OCI-LY1 (cell line): ENCODE measurements around the gene TBC1D4.

ENCODE experiments used
- H2AFZ ChIP-seq: fragments of 200-600 bp; sonication (generic), shearing (Covaris generic); 2 replicates; pipeline ENCODE4 v1.6.0; 2014; ENCODE audit warnings: antibody characterized with exemption, mild to moderate bottlenecking, low read length
- H3F3A ChIP-seq: fragments of 200-600 bp; sonication (generic), shearing (Covaris generic); 2 replicates; pipeline ENCODE4 v1.6.0; 2014; ENCODE audit warnings: mild to moderate bottlenecking, antibody characterized with exemption, low read length, moderate library complexity; ENCODE audit not compliant: insufficient read depth
- H3K27ac ChIP-seq: fragments of 200-600 bp; sonication (generic); 2 replicates; pipeline ENCODE4 v1.5.1; 2014; ENCODE audit warnings: low read length, mixed run types, mild to moderate bottlenecking, low read depth; ENCODE audit not compliant: poor library complexity, severe bottlenecking
- H3K27me3 ChIP-seq: fragments of 200-600 bp; sonication (generic); 2 replicates; pipeline ENCODE4 v1.6.0; 2014; ENCODE audit warnings: antibody characterized with exemption, mild to moderate bottlenecking, low read length, moderate library complexity; ENCODE audit not compliant: insufficient read depth
- H3K36me3 ChIP-seq: fragments of 200-600 bp; sonication (generic); 2 replicates; pipeline ENCODE4 v1.6.1; 2014; ENCODE audit warnings: mild to moderate bottlenecking, antibody characterized with exemption, low read length, moderate library complexity, mixed read lengths; ENCODE audit not compliant: insufficient read depth
- H3K4me1 ChIP-seq: fragments of 200-600 bp; sonication (generic); 2 replicates; pipeline ENCODE4 v1.5.1; 2014; ENCODE audit warnings: mild to moderate bottlenecking, low read length, moderate library complexity; ENCODE audit not compliant: insufficient read depth, severe bottlenecking
- H3K4me2 ChIP-seq: fragments of 200-600 bp; sonication (generic), shearing (Covaris generic); 2 replicates; pipeline ENCODE4 v1.6.1; 2014; ENCODE audit warnings: low read length
- H3K4me3 ChIP-seq: fragments of 200-600 bp; sonication (generic); 2 replicates; pipeline ENCODE4 v1.5.1; 2014; ENCODE audit warnings: low read length, low read depth, mild to moderate bottlenecking, mixed read lengths; ENCODE audit not compliant: poor library complexity, severe bottlenecking
- H3K79me2 ChIP-seq: fragments of 200-600 bp; shearing (Covaris generic); 2 replicates; pipeline ENCODE4 v1.6.1; 2016; ENCODE audit warnings: mixed run types, low read length, mixed read lengths; ENCODE audit not compliant: insufficient read depth
- H3K9ac ChIP-seq: fragments of 200-600 bp; sonication (generic), shearing (Covaris generic); 2 replicates; pipeline ENCODE4 v1.6.1; 2014; ENCODE audit warnings: mild to moderate bottlenecking, low read length, mixed read lengths
- H3K9me2 ChIP-seq: fragments of 200-600 bp; sonication (generic), shearing (Covaris generic); 2 replicates; pipeline ENCODE4 v1.6.1; 2014; ENCODE audit warnings: low read depth, mild to moderate bottlenecking, low read length, mixed read lengths
- H3K9me3 ChIP-seq: fragments of 200-600 bp; shearing (Covaris generic); 2 replicates; pipeline ENCODE4 v1.6.1; 2014; ENCODE audit warnings: low read length, mixed read lengths
- H4K20me1 ChIP-seq: fragments of 200-600 bp; sonication (generic), shearing (Covaris generic); 2 replicates; pipeline ENCODE4 v1.6.0; 2016; ENCODE audit warnings: mild to moderate bottlenecking, low read length; ENCODE audit not compliant: insufficient read depth
- CTCF ChIP-seq: fragments of 200-600 bp; sonication (generic), shearing (Covaris generic); IDR thresholded peaks from 2 replicates; pipeline ENCODE4 v1.5.1; 2017; ENCODE audit warnings: mild to moderate bottlenecking, antibody characterized with exemption, low read length, moderate library complexity, mixed read lengths
- EZH2 ChIP-seq: fragments of 200-600 bp; sonication (generic), shearing (Covaris generic); IDR thresholded peaks from 2 replicates; pipeline ENCODE4 v1.8.0; 2017; ENCODE audit warnings: borderline replicate concordance, mixed run types, mild to moderate bottlenecking, antibody characterized with exemption, low read length, moderate library complexity, mixed read lengths

The TBC1D4 gene

GRCh38 chr13:75399168-75399878 lies 82.6 kb downstream of the TBC1D4 start:
- H3K4me3 ChIP-seq, result no peak overlapping the region
- TF ChIP-seq EZH2, result no peak
- TF ChIP-seq CTCF, result no peak

DNA sequence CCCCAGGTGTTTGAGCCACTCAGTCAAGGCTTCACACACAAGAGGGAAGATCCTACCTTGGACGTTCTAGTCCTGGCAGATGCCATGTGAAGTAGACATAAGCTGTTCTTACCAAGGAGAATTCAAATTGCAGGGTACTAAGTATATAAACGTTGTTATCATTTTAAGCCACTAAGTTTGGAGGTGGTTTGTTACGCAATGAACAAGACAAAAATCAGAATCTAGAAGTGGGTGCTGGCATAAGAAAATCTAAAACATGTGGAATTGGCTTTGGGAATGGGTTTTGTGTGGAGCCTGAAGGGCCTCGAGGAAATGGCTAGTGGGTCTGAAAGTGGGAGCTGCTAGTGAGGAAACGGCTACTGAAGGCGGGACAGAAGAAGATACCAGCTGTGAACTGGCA lies 83.9 kb downstream of the TBC1D4 start:
- Histone ChIP-seq H3K9me2 (no peaks in the 10 kb centered on the region), H3K27me3 (no peaks in the 10 kb centered on the region; the same call in 1 of the 2 replicates), H3F3A (no peaks in the 10 kb centered on the region), H3K4me1 (no peaks in the 10 kb centered on the region), H3K9ac (no peak overlapping the region), H3K27ac (no peak overlapping the region), H3K9me3 (no peaks in the 10 kb centered on the region), H3K4me2 (no peak overlapping the region), H3K79me2 (no peaks in the 10 kb centered on the region), H3K4me3 (no peak overlapping the region), H4K20me1 (no peaks in the 10 kb centered on the region), H3K36me3 (no peaks in the 10 kb centered on the region), H2AFZ (no peak overlapping the region)
- no peak for TF ChIP-seq EZH2
- TF ChIP-seq CTCF, result no peak

More at GRCh38 chr13:75399168-75399878, 82.6 kb downstream of the TBC1D4 start:
- Histone ChIP-seq H3K9me3 (no peaks in the 10 kb centered on the region), H3K79me2 (no peaks in the 10 kb centered on the region), H3F3A (no peaks in the 10 kb centered on the region), H3K27ac (no peak overlapping the region), H2AFZ (no peak overlapping the region), H3K4me1 (no peaks in the 10 kb centered on the region), H4K20me1 (no peaks in the 10 kb centered on the region), H3K9ac (no peak overlapping the region), H3K27me3 (no peaks in the 10 kb centered on the region; the same call in 1 of the 2 replicates), H3K9me2 (no peaks in the 10 kb centered on the region), H3K4me2 (no peak overlapping the region), H3K36me3 (no peaks in the 10 kb centered on the region)

GRCh38 chr13:75395901-75396300 lies 86.1 kb downstream of the TBC1D4 start:
- no peaks in the 10 kb centered on the region for H3K79me2 ChIP-seq
- no peak overlapping the region for H2AFZ ChIP-seq
- no peaks in the 10 kb centered on the region for H3K4me1 ChIP-seq
- TF ChIP-seq CTCF (no peak), EZH2 (no peak)
- H3K27me3 ChIP-seq, result no peaks in the 10 kb centered on the region; the same call in 1 of the 2 replicates
- no peak overlapping the region for H3K9ac ChIP-seq
- no peaks in the 10 kb centered on the region for H3K9me2 ChIP-seq
- H4K20me1 ChIP-seq, result no peaks in the 10 kb centered on the region
- no peaks in the 10 kb centered on the region for H3K9me3 ChIP-seq
- H3F3A ChIP-seq, result no peaks in the 10 kb centered on the region
- H3K36me3 ChIP-seq, result no peaks in the 10 kb centered on the region
- H3K27ac ChIP-seq, result no peak overlapping the region
- no peak overlapping the region for H3K4me3 ChIP-seq
- H3K4me2 ChIP-seq, result no peak overlapping the region
